ENCODE measurements around the gene DCAF17.
"Not testable (repeated sequence)": the region's sequence is repeated elsewhere in the genome, so short reads cannot be mapped to it uniquely, and the experiment has no call there.

The DCAF17 gene

DNA sequence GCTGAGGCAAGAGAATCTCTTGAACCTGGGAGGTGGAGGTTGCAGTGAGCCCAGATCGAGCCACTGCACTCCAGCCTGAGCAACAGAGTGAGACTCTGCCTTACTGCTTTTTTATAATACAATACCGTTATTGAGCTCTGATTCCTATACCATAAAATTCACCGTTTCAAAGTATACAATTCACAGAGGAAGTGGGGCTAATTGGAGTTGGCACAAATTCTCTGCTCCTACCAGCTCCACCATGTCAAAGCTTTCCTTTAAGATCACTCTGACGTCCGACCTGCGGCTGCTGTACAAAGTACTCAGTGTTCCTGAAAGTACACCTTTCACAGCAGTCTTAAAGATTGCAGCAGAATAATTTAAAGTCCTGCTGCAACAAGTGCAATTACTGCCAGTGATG, 58.6 kb downstream of the DCAF17 start:
- no peaks in the 10 kb centered on the region for H3K79me2 ChIP-seq (ENCODE audit: insufficient read depth, low read depth)
- H3K4me3 ChIP-seq (IDR thresholded peaks at IDR 0.05; ENCODE audit: insufficient read depth, low read depth, low read length) = no peak overlapping the region
- no peaks in the 10 kb centered on the region for H3K27me3 ChIP-seq (ENCODE audit: insufficient read depth, low read depth)
- no peak overlapping the region for H3K27ac ChIP-seq
- H3K9ac ChIP-seq = no peak overlapping the region
- H2AFZ ChIP-seq (ENCODE audit: low read depth) = no peak overlapping the region
- no peak overlapping the region for H3K4me2 ChIP-seq
- no peaks in the 10 kb centered on the region for H4K20me1 ChIP-seq (ENCODE audit: insufficient read depth)
- no peaks in the 10 kb centered on the region for H3K4me1 ChIP-seq (ENCODE audit: low read depth, poor library complexity, severe bottlenecking)
- no peaks in the 10 kb centered on the region for H3K36me3 ChIP-seq (ENCODE audit: insufficient read depth)
- TF ChIP-seq CTCF (conservative IDR thresholded peaks at IDR 0.05; ENCODE audit: low read depth, low read length) = no peak

DNA sequence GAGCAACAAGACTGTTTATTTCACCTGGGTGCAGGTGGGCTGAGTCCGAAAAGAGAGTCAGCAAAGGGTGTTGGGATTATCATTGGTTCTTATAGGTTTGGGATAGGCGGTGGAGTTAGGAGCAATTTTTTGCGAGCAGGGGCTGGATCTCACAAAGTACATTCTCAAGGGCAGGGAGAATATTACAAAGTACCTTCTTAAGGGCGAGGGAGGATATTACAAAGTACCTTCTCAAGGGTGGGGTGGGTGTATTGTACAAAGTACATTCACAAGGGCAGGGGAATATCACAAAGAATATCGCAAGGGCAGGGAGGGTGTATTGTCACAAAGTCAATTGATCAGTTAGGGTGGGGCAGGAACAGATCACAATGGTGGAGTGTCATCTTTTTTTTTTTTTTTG, 63.6 kb downstream of the DCAF17 start:
- not testable (repeated sequence) for H3K4me2 ChIP-seq; H3K4me1 ChIP-seq (ENCODE audit: low read depth, poor library complexity, severe bottlenecking); H4K20me1 ChIP-seq (ENCODE audit: insufficient read depth); H3K36me3 ChIP-seq (ENCODE audit: insufficient read depth); H2AFZ ChIP-seq (ENCODE audit: low read depth); H3K4me3 ChIP-seq (IDR thresholded peaks at IDR 0.05; ENCODE audit: insufficient read depth, low read depth, low read length); H3K27me3 ChIP-seq (ENCODE audit: insufficient read depth, low read depth); H3K9ac ChIP-seq; H3K79me2 ChIP-seq (ENCODE audit: insufficient read depth, low read depth); H3K27ac ChIP-seq

GRCh38 chr2:171505374-171505773, 71.3 kb downstream of the DCAF17 start:
- no peaks in the 10 kb centered on the region for H3K4me1 ChIP-seq (ENCODE audit: low read depth, poor library complexity, severe bottlenecking)

GRCh38 chr2:171509945-171510731, 76.1 kb downstream of the DCAF17 start:
- H3K4me2 ChIP-seq = no peak overlapping the region
- no peak overlapping the region for H2AFZ ChIP-seq (ENCODE audit: low read depth)
- H3K27me3 ChIP-seq (ENCODE audit: insufficient read depth, low read depth) = no peaks in the 10 kb centered on the region
- no peak overlapping the region for H3K27ac ChIP-seq
- no peak overlapping the region for H3K4me3 ChIP-seq (IDR thresholded peaks at IDR 0.05; ENCODE audit: insufficient read depth, low read depth, low read length)
- TF ChIP-seq CTCF (conservative IDR thresholded peaks at IDR 0.05; ENCODE audit: low read depth, low read length) = no peak
- H3K79me2 ChIP-seq (ENCODE audit: insufficient read depth, low read depth) = no peaks in the 10 kb centered on the region
- no peak overlapping the region for H3K9ac ChIP-seq
- H3K4me1 ChIP-seq (ENCODE audit: low read depth, poor library complexity, severe bottlenecking) = no peaks in the 10 kb centered on the region
- H4K20me1 ChIP-seq (ENCODE audit: insufficient read depth) = no peaks in the 10 kb centered on the region
- no peaks in the 10 kb centered on the region for H3K36me3 ChIP-seq (ENCODE audit: insufficient read depth)

More at GRCh38 chr2:171505374-171505773, 71.3 kb downstream of the DCAF17 start:
- Histone ChIP-seq H3K4me2 (no peak overlapping the region), H3K79me2 (ENCODE audit: insufficient read depth, low read depth) (no peaks in the 10 kb centered on the region), H3K27ac (no peak overlapping the region), H3K9ac (no peak overlapping the region), H4K20me1 (ENCODE audit: insufficient read depth) (no peaks in the 10 kb centered on the region), H2AFZ (ENCODE audit: low read depth) (no peak overlapping the region), H3K4me3 (IDR thresholded peaks at IDR 0.05; ENCODE audit: insufficient read depth, low read depth, low read length) (no peak overlapping the region), H3K36me3 (ENCODE audit: insufficient read depth) (no peaks in the 10 kb centered on the region), H3K27me3 (ENCODE audit: insufficient read depth, low read depth) (no peaks in the 10 kb centered on the region)
- no peak for TF ChIP-seq CTCF (conservative IDR thresholded peaks at IDR 0.05; ENCODE audit: low read depth, low read length)

DNA sequence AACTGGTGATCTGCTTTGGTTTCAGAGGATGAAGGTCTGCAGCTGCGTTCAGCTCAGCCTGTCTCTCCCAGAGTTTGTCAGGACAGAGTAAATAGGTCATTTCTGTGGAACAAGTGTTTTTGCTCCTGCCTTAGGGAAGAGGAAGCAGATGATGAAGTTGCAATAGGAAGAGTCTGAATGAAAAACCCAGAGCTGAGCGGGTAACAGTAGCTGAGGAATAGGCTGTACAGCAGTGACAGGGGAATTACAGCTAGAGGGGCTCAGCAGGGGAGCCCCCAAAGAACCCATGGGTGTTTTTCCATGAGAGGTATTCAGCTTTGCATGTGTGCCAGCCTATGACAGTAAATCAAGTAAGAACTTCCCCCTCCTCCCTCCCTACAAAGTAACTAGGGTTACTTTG, 78.0 kb downstream of the DCAF17 start:
- Histone ChIP-seq H2AFZ (ENCODE audit: low read depth) (no peak overlapping the region), H3K4me3 (IDR thresholded peaks at IDR 0.05; ENCODE audit: insufficient read depth, low read depth, low read length) (no peak overlapping the region)

More for the DNA sequence above, 78.0 kb downstream of the DCAF17 start:
- Histone ChIP-seq H3K4me1 (ENCODE audit: low read depth, poor library complexity, severe bottlenecking) (no peaks in the 10 kb centered on the region), H3K27me3 (ENCODE audit: insufficient read depth, low read depth) (no peaks in the 10 kb centered on the region), H3K79me2 (ENCODE audit: insufficient read depth, low read depth) (no peaks in the 10 kb centered on the region), H4K20me1 (ENCODE audit: insufficient read depth) (no peaks in the 10 kb centered on the region), H3K4me2 (no peak overlapping the region), H3K9ac (no peak overlapping the region), H3K36me3 (ENCODE audit: insufficient read depth) (no peaks in the 10 kb centered on the region), H3K27ac (no peak overlapping the region)
- no peak for TF ChIP-seq CTCF (conservative IDR thresholded peaks at IDR 0.05; ENCODE audit: low read depth, low read length)
